Fibroblast of villous mesenchyme (primary cell): ENCODE measurements around the gene SNAP29. TPM values are rescaled to one million over a fixed set of nuclear protein-coding genes. Genes with fewer than 3 reads are reported as not detected.
"Not testable (repeated sequence)": the region's sequence is repeated elsewhere in the genome, so short reads cannot be mapped to it uniquely, and the experiment has no call there.

Experiments used
- DNase-seq: peaks from one replicate; pipeline ENCODE4 v3.0.0-alpha.2; 2010; ENCODE audit warnings: low read depth
- H3K4me3 ChIP-seq: 2 replicates; pipeline ENCODE4 v1.5.1; 2011; ENCODE audit warnings: low read depth, mild to moderate bottlenecking, low read length
- total RNA-seq: library from RNA; depleted of rRNA; stranded (reverse); fragments of >200 nt; gene quantifications from 2 replicates; pipeline ENCODE4 v1.2.3, GENCODE V29; 2012
- TF ChIP-seq, protein P1 (sequence below): IDR thresholded peaks from 2 replicates; pipeline ENCODE4 v1.5.1; 2012; ENCODE audit warnings: low read depth, mild to moderate bottlenecking, low read length; ENCODE audit not compliant: insufficient read depth

Gene SNAP29
- total RNA-seq, 1 donor: 14.7 TPM

DNA sequence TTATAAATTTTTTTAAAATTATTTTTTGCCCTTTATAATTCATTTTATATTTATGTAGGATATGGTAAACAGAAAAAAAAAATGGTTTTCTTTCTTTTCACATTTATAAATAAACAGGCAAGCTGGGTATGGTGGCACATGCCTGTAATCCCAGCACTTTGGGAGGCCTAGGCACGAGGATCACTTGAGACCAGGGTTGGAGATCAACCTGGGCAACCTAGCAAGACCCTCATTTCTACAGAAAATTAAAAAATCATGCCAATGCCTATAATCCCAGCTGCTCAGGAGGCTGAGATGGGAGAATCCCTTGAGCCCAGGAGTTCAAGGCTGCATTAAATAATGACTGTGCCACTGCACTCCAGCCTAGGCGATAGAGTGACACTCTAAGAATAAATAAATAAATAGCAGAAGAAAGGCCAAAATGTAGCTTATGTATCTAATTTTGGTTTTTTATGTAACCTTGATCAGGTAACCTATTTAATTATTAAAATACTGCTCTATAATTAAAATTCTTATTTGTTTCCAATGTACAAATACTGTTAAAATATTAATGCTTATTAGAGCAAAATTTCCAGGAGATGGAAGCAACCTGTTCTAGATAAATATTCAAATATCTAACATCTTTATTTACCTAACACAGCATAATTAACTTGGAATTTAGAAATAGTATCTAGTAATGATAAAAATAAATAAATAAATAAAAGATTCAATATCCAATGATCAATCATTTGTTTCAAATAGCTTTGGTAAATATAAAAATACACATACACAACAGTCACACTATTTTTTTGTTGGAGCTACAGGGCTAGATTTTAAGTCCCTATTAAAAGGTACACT is 21.6 kb upstream of the SNAP29 start:
- TF ChIP-seq, protein P1, sequence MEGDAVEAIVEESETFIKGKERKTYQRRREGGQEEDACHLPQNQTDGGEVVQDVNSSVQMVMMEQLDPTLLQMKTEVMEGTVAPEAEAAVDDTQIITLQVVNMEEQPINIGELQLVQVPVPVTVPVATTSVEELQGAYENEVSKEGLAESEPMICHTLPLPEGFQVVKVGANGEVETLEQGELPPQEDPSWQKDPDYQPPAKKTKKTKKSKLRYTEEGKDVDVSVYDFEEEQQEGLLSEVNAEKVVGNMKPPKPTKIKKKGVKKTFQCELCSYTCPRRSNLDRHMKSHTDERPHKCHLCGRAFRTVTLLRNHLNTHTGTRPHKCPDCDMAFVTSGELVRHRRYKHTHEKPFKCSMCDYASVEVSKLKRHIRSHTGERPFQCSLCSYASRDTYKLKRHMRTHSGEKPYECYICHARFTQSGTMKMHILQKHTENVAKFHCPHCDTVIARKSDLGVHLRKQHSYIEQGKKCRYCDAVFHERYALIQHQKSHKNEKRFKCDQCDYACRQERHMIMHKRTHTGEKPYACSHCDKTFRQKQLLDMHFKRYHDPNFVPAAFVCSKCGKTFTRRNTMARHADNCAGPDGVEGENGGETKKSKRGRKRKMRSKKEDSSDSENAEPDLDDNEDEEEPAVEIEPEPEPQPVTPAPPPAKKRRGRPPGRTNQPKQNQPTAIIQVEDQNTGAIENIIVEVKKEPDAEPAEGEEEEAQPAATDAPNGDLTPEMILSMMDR: no peak

GRCh38 chr22:20839354-20839753 is 19.5 kb upstream of the SNAP29 start:
- not testable (repeated sequence) for H3K4me3 ChIP-seq, DNase-seq

More for the DNA sequence above, 21.6 kb upstream of the SNAP29 start:
- H3K4me3 ChIP-seq: no peak overlapping the region
- no peak for DNase-seq

DNA sequence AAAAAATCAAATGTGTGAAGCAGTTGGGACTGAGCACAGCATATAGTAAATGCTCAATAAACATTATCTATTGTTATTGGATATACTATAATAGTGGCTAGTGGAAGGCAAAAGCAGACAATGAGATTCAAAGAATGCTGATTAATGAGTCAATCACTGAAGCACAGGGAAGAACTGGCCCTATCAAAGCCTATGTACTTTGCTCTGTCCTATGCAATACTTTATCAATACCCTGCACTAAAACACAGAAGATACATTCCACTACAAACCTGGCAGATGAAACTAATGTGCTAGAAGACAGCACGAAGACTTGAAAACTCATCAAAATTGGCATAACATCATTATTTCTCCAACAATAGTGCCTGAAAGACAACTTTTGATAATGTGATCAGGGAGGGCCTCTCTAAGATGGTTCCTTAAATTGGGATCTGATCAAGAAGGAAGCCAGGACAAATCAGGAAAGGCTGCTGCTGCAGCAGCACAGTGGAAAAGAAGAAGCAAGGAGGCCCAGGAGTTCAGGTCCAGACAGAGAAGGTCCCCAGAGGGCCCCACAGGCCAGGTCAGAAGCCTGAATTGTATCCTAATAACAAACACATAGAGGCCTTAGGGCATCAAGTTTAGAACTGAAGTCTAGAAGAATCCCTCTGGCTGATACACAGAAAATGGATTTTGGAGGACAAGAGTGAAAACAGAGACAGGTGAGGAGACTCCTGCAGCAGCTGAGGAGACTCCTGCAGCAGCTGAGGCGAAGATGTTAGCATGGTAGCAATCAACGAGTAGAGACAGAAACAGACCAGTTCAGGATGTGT is 18.8 kb upstream of the SNAP29 start:
- TF ChIP-seq, protein P1: no peak
- no peak for DNase-seq
- no peak overlapping the region for H3K4me3 ChIP-seq

DNA sequence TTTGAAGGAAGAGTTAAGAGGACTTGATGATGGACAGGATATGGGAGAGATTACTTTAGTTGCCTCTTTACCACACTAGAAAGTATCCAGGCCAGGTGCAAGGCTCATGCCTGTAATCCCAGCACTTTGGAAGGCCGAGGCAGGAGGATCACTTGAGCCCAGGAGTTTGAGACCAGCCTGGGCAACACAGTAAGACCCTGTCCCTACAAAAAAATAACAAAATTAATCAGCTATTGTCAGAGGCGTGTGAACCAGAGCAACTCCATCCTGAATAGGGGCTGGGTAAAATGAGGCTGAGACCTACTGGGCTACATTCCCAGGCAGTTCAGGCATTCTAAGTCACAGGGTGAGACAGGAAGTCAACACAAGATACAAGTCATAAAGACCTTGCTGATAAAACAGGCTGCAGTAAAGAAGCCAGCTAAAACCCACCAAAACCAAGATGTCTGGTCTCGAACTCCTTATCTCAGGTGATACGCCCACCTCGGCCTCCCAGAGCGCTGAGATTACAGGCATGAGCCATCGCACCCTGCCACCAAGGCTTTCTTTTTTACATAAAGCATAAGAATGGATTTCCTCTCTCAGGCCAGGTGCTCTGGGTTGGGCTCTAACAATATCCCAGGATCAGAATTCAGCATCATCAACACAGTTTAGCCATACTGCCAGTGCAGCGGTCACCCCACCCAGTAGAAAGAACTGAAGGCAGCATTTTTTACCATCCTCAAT is 18.0 kb upstream of the SNAP29 start:
- DNase-seq: no peak
- TF ChIP-seq, protein P1: no peak
- no peak overlapping the region for H3K4me3 ChIP-seq

- TF ChIP-seq, protein P1: no peak
- no peak overlapping the region for H3K4me3 ChIP-seq
- no peak for DNase-seq
These were observed 15.3 kb upstream of the SNAP29 start for GRCh38 chr22:20843501-20843900.

DNA sequence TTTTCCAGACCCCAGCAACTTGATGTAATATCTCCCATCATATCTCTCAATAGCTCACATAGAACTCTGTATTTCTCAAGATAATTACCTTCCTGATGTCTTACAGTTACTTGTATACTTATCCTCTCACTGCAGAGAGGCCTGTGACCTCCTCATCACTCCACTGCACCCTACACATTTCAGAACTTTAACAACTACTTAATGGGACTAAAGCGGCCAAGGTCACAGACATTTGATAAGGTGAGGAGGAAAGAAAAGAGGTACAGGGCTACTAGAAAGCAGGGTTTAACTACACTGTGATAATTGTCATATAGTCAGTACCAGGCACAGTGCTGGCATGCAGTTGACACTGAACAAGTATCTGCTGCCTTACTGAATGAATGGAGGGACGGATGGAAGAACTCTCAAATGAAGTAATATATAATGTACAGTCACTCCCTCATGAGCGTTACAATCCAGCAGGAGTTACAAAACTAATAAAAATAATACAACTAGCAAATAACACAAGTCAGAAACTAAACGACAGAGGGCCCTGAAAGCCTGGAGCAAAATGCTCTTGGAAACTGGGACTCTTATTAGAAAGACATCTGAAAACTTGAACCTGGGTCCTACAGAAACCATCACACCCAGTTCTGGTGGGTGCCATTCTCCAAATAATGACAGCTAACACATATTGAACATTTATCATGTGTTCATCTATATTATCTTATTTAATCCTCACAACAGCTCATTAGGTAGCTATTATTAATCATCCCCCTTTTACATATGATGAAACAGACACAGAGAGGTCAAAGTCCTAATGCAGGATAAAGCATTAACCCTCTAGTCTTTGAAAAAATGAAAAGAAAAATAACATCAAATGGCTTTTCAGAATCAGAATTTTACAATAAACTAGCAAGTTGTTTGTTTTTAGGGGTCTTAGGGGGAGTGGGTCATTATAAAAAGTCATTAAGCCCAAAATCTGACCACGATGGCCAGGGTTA is 14.5 kb upstream of the SNAP29 start:
- no peak for DNase-seq
- TF ChIP-seq, protein P1: no peak

More for the DNA sequence above, 14.5 kb upstream of the SNAP29 start:
- no peak overlapping the region for H3K4me3 ChIP-seq
